ENCODE measurements around the gene GDAP2.

DNA sequence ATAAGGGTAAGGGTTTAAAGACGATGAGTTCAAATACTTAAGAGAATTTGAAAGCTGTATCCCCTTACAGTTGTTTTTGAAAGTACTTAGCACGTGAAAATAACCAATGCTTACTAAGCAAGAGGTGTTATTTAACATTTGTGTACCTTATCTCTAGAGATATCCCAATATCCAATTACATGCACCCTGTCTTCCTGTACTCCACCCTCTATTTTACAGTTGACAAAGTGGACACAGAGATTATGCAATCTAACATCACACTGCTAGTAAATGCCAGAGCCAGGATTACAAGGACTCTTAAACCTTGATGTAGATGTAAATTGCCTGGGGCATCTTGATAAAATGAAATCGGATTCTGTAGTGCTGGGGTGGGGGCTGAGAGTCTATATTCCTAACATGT, 72.0 kb downstream of the GDAP2 start:
- TF ChIP-seq CSDC2 (CRISPR knock-in tag; IDR thresholded peaks at IDR 0.05), result no peak
- no peak for TF ChIP-seq ZFP3 (CRISPR knock-in tag; IDR thresholded peaks at IDR 0.05)

All from SK-N-SH treated with all-trans-retinoic acid at 6 μM for 48 hours (cell line).